Measurements from ENCODE around the gene TEX13C.
"Not testable (repeated sequence)": the region's sequence is repeated elsewhere in the genome, so short reads cannot be mapped to it uniquely, and the experiment has no call there.

Gene TEX13C

GRCh38 chrX:125319646-125320521, at the start of gene TEX13C:
Gene TEX13C (plus strand): TSS chrX:125319871. CDS start chrX:125320120, 249 bp downstream.
- DNase-seq (ENCODE audit: low read depth), result no peak

- no peak for DNase-seq (ENCODE audit: low read depth)
Observed at GRCh38 chrX:125287282-125287681, 32.4 kb upstream of the TEX13C start.

GRCh38 chrX:125288343-125288742, 31.3 kb upstream of the TEX13C start:
- DNase-seq (ENCODE audit: low read depth), result no peak

DNA sequence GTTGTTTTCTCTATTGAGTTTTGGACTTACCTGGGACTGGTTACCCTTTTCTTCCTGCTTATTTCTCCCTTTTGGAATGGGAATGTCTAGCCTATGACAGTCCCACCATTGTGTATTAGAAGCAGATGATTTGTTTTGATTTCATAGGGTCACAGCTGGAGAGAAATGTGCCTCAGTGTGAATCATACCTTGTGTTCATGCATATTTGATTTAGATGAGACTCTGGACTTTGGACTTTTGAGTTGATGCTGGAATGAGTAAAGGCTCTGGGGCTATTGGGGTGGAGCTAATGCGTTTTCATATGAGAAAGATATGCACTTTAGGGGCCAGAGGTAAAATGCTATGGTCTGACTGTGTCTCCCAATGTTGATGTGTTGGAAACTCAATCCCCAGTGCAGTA, 30.5 kb upstream of the TEX13C start:
- peak; percentile 1 for DNase-seq (ENCODE audit: low read depth)

GRCh38 chrX:125289920-125290319, 29.8 kb upstream of the TEX13C start:
- DNase-seq (ENCODE audit: low read depth), result no peak

GRCh38 chrX:125291124-125291523, 28.5 kb upstream of the TEX13C start:
- DNase-seq (ENCODE audit: low read depth), result no peak

DNA sequence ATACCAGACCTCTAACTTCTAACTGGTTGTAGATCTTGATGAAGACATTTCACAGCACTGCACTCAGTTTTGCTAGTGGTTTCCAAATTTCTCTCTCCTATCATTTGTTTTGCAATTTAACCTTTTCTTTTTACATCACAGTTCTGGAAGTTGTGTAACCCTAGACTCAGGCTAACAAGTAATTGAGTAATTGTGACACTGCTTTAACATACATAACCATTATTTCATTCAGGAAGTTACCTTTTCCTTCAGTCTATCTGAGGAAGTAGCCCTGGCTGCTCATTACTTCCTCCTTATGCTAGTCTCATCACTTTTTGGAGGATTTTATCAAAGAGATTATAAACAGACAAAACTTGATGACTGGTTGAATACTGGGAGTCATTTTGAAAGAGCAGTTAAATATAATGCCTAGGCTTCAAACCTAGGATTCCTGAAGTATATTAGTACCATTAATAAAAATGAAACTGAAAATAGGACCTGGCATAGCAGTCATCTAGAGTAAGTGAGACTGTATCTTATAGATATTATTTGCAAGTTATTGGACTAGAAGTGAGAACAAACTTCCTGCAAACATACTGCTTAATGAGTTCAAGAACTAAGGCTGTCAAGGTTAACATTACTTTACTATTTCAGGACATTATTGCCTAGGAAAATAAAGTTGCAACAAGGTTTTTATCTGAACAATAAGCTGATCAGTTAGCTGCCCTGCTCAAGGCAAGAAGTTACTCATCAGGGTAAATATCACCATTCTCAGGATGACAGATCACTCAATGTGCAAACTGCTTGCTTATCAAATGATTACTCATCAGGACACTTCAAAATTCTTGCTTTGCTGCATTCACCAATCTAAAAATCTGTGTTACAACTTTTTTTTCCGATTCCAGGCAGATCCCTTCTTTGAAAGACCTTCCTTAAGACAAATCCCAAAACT, 25.6 kb upstream of the TEX13C start:
- peak; percentile 36 for DNase-seq (ENCODE audit: low read depth)

- peak; percentile 15 for DNase-seq (ENCODE audit: low read depth)
Observed at GRCh38 chrX:125295337-125295736, 24.3 kb upstream of the TEX13C start.

DNA sequence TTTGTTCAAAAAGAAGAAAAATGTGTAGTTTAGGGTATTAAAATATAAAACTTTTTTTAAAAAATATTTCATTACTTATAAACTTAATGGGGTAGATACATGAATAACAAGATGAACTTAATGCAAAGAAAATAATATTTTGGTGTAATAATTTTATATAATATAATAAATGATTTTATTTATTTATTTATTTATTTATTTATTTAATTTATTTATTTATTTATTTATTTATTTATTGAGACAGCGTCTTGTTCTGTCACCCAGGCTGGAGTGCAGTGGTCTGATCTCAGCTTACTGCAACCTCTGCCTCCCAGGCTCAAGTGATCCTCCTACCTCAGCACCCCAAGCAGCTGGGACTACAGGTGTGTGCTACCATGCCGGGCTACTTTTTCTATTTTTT, 20.8 kb upstream of the TEX13C start:
- no peak for DNase-seq (ENCODE audit: low read depth)

DNA sequence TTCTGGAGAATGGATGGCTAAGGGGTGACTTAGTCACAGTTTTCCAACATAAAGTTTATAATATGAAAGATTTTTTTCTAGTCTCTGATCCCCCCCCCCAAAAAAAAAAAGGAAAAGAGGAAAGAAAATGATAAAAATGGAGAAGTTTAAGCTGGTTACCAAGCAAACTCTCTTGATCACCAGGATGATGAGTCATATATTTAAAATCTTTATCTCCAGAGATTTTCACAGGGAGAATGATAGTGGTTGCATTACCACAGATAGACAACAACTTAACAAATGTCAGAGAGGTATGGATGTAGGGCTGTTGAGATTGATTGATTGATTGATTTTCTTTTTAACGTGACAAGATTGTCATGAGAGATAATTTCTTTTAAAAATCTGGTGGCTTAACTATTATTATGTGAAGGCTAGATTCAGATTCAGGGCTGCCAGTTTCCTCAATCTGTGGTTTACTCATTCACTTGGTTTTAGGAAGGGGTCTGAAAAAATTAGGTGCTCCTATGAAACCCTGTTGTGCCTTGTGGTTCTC, 13.3 kb upstream of the TEX13C start:
- DNase-seq (ENCODE audit: low read depth), result no peak

DNA sequence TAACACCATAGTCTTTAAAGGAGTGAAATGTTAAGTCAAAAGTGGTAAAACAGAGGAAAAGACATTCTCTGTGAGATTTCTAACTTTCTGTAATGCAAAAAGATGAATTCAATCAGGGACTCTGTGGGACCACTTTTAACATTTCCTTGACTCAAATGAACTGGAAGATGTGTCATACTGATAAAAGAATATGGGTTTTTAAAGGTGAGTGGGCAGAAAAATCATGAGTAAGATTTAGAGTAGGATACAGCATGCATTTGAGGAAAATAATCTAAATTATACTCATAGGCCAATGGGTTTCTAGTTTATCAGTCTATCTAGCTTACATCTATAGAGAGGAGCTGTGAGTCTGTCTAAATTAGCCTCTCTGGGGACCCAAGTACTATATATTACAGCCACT, 11.0 kb upstream of the TEX13C start:
- DNase-seq (ENCODE audit: low read depth), result no peak

GRCh38 chrX:125319166-125319565, 505 bp upstream of the TEX13C start:
- DNase-seq (ENCODE audit: low read depth), result not testable (repeated sequence)

GRCh38 chrX:125322431-125322830, 2.8 kb downstream of the TEX13C start:
- no peak for DNase-seq (ENCODE audit: low read depth)

DNA sequence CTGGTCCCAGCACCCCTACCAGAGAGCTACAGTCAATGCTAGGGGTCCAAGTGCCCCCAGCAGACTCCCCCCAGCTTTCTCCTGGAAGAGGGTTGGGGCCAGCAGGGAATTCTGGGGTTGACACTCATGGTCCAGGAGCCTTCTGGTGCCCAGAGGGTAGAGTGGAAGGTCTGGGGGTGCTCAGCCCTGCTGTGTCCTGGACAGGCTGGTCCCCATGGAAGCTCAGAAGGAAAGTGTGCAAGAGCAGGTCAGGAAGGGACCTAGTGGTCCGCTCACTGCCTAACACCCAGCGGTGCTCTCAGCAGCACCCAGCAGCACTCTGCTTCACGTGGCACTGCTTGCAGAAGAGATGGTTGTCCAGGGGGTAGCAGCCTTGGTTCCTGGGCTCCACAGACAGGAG, 6.9 kb downstream of the TEX13C start:
- no peak for DNase-seq (ENCODE audit: low read depth)

DNA sequence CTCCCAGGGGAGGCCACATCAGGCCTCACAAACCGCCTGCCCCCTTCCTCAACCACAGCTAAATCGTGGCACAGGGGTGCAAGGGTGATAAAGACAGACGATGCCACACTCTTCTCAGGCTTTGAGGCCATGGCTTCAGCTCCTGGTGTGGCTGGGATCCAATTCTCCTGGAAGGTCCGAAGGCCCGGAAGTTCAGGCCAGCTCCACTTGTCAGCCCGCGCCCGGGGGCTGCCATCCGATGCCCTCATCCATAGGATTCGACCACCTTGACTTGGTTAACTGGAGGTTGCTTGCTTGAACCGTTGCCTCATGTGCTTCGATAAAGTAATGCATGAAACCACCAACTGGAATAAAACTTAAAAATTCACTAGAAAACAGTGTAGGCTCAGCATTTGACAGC, 8.2 kb downstream of the TEX13C start:
- no peak for DNase-seq (ENCODE audit: low read depth)

- DNase-seq (ENCODE audit: low read depth), result no peak
Observed at GRCh38 chrX:125333583-125333982, 13.9 kb downstream of the TEX13C start.

GRCh38 chrX:125340490-125340889, 20.8 kb downstream of the TEX13C start:
- DNase-seq (ENCODE audit: low read depth), result no peak

DNA sequence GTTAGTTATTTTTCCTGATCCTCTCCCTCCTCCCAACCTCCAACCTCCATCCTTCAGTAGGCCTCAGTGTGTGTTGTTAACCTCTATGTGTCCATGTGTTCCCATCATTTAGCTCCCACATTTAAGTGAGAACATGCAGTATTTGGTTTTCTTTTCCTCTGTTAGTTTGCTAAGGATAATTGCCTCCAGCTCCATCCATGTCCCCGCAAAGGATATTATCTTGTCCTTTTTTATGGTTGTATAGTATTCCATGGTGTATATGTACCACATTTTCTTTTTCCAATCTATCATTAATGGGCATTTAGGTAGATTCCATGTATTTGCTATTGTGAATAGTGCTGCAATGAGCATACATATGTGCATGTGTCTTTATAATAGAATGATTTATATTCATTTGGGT, 54.5 kb downstream of the TEX13C start:
- no peak for DNase-seq (ENCODE audit: low read depth)
